HepG2 (cell line): ENCODE results near the gene TTLL10. TPM values are rescaled to one million over a fixed set of nuclear protein-coding genes. Genes with fewer than 3 reads are reported as not detected.

Experiments used
- ATAC-seq: fragments of 200-7000 bp; cut with Tn5 transposase; 3 replicates; pipeline ENCODE4 v1.9.1; 2020; ENCODE audit warnings: mild to moderate bottlenecking, moderate library complexity
- BruUV-seq: library from RNA; stranded (reverse); fragments of 400-500 nt; replicated peaks from 2 replicates; lab custom pipeline; 2021; lab: Mats Ljungman, UMichigan
- CTCF ChIA-PET: fragments of 300-600 bp; formaldehyde crosslinking; extraction: SDS; loops from one replicate; lab custom pipeline; 2021; ENCODE audit warnings: low total read pairs, inconsistent platforms, low intra/inter-chr PET ratio; lab: Yijun Ruan, JAX
- POLR2A ChIA-PET: fragments of 350-600 bp; sonication (Branson Sonifier 250); formaldehyde crosslinking; loops from one replicate; lab custom pipeline; 2020; ENCODE audit warnings: antibody characterized with exemption, inconsistent platforms; lab: Yijun Ruan, JAX
- DNase-seq: peaks from one replicate; pipeline ENCODE4 v3.0.0-alpha.2; 2015; ENCODE audit warnings: low spot score
- FAIRE-seq: peaks from 3 replicates; lab custom pipeline; 2011; peaks lifted over from hg19 to GRCh38; lab: Jason Lieb, UNC
- H2AFZ ChIP-seq: one replicate; pipeline ENCODE4 v1.6.1; 2011; ENCODE audit warnings: low read length, inconsistent platforms
- H3K27ac ChIP-seq: fragments of 300-600 bp; 3 replicates; pipeline ENCODE4 v1.8.0; 2011; ENCODE audit warnings: mixed run types, mild to moderate bottlenecking, mixed read lengths, low read length, inconsistent platforms; ENCODE audit not compliant: insufficient read depth; ENCODE audit errors: extremely low read length
- H3K27me3 ChIP-seq, 2 experiments: fragments of 200-600 bp in 1 of 2; 2 replicates in 1 of 2; 3 replicates in 1 of 2; pipeline versions ENCODE4 v1.6.0 to v1.8.0; 2011; ENCODE audit warnings: low read length in 2 of 2, mild to moderate bottlenecking in 2 of 2, moderate library complexity in 2 of 2, inconsistent platforms in 1 of 2; ENCODE audit not compliant: insufficient read depth in 2 of 2, control insufficient read depth in 1 of 2
- H3K36me3 ChIP-seq, 2 experiments: fragments of 200-600 bp in 1 of 2; replicated peaks in 1 of 2; 2 replicates in 1 of 2; 3 replicates in 1 of 2; pipeline versions ENCODE4 v1.5.1 to v1.8.0; 2011; ENCODE audit warnings: low read length in 2 of 2, inconsistent platforms in 1 of 2; ENCODE audit not compliant: insufficient read depth in 2 of 2, control insufficient read depth in 1 of 2
- H3K4me1 ChIP-seq: 2 replicates; pipeline ENCODE4 v1.5.1; 2012; ENCODE audit warnings: low read length, inconsistent platforms; ENCODE audit not compliant: insufficient read depth
- H3K4me2 ChIP-seq: 2 replicates; pipeline ENCODE4 v1.6.0; 2011; ENCODE audit warnings: low read depth, low read length, inconsistent platforms
- H3K4me3 ChIP-seq, 3 experiments: fragments of 200-600 bp in 1 of 3; sonication (generic), shearing (Covaris generic) in 1 of 3; replicated peaks in 1 of 3; 2 replicates each; pipeline ENCODE4 v1.5.1; 2011 to 2016; ENCODE audit warnings: low read length in 3 of 3, inconsistent platforms in 2 of 3, low read depth in 2 of 3, mild to moderate bottlenecking in 2 of 3, control low read depth in 1 of 3, mixed read lengths in 1 of 3; ENCODE audit not compliant: insufficient read depth in 1 of 3
- H3K79me2 ChIP-seq: one replicate; pipeline ENCODE4 v1.6.1; 2011; ENCODE audit warnings: low read length, inconsistent platforms; ENCODE audit not compliant: insufficient read depth
- H3K9ac ChIP-seq: 2 replicates; pipeline ENCODE4 v1.6.0; 2011; ENCODE audit warnings: mild to moderate bottlenecking, low read depth, low read length, inconsistent platforms; ENCODE audit not compliant: insufficient read depth
- H3K9me3 ChIP-seq: 2 replicates; pipeline ENCODE4 v1.5.1; 2012; ENCODE audit warnings: mild to moderate bottlenecking, low read length
- H4K20me1 ChIP-seq: 2 replicates; pipeline ENCODE4 v1.6.0; 2011; ENCODE audit warnings: inconsistent platforms, mild to moderate bottlenecking, low read length, moderate library complexity; ENCODE audit not compliant: insufficient read depth
- AGO2 ChIP-seq: fragments of 200-400 bp; formaldehyde crosslinking; optimal IDR thresholded peaks from 2 replicates; pipeline ENCODE3; 2017; ENCODE audit warnings: mild to moderate bottlenecking, low read depth, low read length, moderate library complexity
- ESRRA ChIP-seq: sonication (generic); formaldehyde crosslinking; IDR thresholded peaks from 2 replicates; pipeline ENCODE4 v1.5.1; 2020; ENCODE audit warnings: mild to moderate bottlenecking, low read depth, missing genetic modification reagents
- KDM5A ChIP-seq: fragments of 200-600 bp; sonication (generic); IDR thresholded peaks from 2 replicates; pipeline ENCODE4 v1.7.0; 2018; ENCODE audit warnings: antibody characterized with exemption, mild to moderate bottlenecking, low read length, borderline replicate concordance
- NR0B2 ChIP-seq: sonication (generic); formaldehyde crosslinking; IDR thresholded peaks from 2 replicates; pipeline ENCODE4 v1.4.0; 2020; ENCODE audit warnings: mild to moderate bottlenecking, missing genetic modification reagents
- NR2F1 ChIP-seq, 2 experiments: fragments of 450-650 bp in 1 of 2; formaldehyde crosslinking in 1 of 2; IDR thresholded peaks; 2 replicates each; pipeline versions ENCODE4 v1.5.0 to v1.6.1; 2016 to 2020; ENCODE audit warnings: mild to moderate bottlenecking in 1 of 2, missing compliant biosample characterization in 1 of 2, missing genetic modification reagents in 1 of 2, moderate library complexity in 1 of 2
- PAF1 ChIP-seq: IDR thresholded peaks from 2 replicates; pipeline ENCODE4 v1.6.1; 2016; ENCODE audit warnings: missing genetic modification reagents, missing compliant biosample characterization
- ZNF530 ChIP-seq: sonication (generic); formaldehyde crosslinking; IDR thresholded peaks from 2 replicates; pipeline ENCODE4 v1.5.0; 2020; ENCODE audit warnings: low read depth, mild to moderate bottlenecking, missing genetic modification reagents
- ZNF558 ChIP-seq: sonication (generic); formaldehyde crosslinking; IDR thresholded peaks from 2 replicates; pipeline ENCODE4 v1.9.0; 2022; ENCODE audit warnings: mild to moderate bottlenecking, missing genetic modification reagents, borderline replicate concordance
- WGBS: methylation state at CpG from one replicate; pipeline ENCODE4 v1.1.6; 2017; ENCODE audit warnings: low lambda C conversion rate; 5-methylcytosine and 5-hydroxymethylcytosine counted together
- in situ Hi-C: cut with HindIII; loops from 2 replicates; pipeline ENCODE4 v1.10.0; 2017; ENCODE audit warnings: low pct_unique_long_range_greater_than_20kb; ENCODE audit not compliant: extremely low pct_ligation_motif_present
- intact Hi-C: fragments of 100-400 bp; cut with micrococcal nuclease; formaldehyde crosslinking; loops from one replicate; pipeline ENCODE4 v1.10.0; 2022; ENCODE audit not compliant: unreplicated experiment
- polyA plus RNA-seq, 8 experiments: library from polyadenylated mRNA; depleted of rRNA in 3 of 8; stranded (reverse) in 7 of 8; unstranded in 1 of 8; fragments of >200 nt; fragmentation: Illumina TruSeq in 4 of 8; extraction: Trizol in 4 of 8; gene quantifications; 2 replicates each; pipeline versions ENCODE4 v1.2.1 to v1.2.3, GENCODE V29; 2011 to 2016; ENCODE audit warnings: low read depth in 4 of 8, missing spikeins in 1 of 8, mixed read lengths in 1 of 8; ENCODE audit not compliant: insufficient read depth in 1 of 8
- total RNA-seq, 5 experiments: library from RNA; depleted of rRNA; stranded (reverse); fragments of >200 nt; fragmentation: Illumina TruSeq; extraction: Trizol; gene quantifications; 2 replicates each; pipeline ENCODE4 v1.2.3, GENCODE V29; 2016; ENCODE audit warnings: low read depth in 1 of 5
- TF ChIP-seq, protein P1 (sequence below), 2 experiments: fragments of 450-650 bp in 1 of 2; sonication (generic) in 1 of 2; formaldehyde crosslinking in 1 of 2; IDR thresholded peaks; 2 replicates each; pipeline versions ENCODE4 v1.6.1 to v1.8.0; 2016 to 2022; ENCODE audit warnings: antibody characterized with exemption in 1 of 2, mild to moderate bottlenecking in 1 of 2, missing genetic modification reagents in 1 of 2

TTLL10 gene
- total and polyA plus RNA-seq, 2 of the 13 experiments (the other 11 are each of a cell fraction or from before 2014, with no cell fraction given) = not detected

- TF ChIP-seq NR0B2 (CRISPR knock-in tag) (no peak), PAF1 (CRISPR knock-in tag) (no peak), KDM5A (no peak), NR2F1 (CRISPR knock-in tag; IDR thresholded peaks at IDR 0.05) (no peak), ESRRA (CRISPR knock-in tag) (no peak), AGO2 (no peak)
- TF ChIP-seq, all 625 proteins: peak for 0
Measured at GRCh38 chr1:1148569-1148968, 25.1 kb upstream of the TTLL10 start (continued).

DNA sequence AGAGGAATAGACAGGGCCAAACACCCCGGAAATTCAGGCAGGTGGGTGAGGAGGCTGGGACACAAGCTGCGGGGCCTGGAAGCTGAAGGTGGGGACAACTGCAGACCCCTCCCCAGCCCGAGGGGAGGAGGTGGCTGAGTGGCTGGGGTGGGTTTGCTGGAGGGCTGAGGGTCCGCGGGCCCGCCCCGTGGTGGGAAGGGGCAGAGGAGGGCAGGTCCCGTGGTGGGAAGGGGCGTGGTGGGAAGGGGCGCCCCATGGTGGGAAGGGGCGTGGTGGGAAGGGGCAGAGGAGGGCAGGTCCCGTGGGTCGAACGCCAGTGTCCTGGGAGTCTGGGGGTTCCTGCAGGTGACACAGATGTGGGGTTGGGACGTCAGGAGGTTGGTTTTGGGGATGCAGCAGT, 24.3 kb upstream of the TTLL10 start:
- no peak for FAIRE-seq
- WGBS = 89% methylated on average over 15 of the region's 15 CpGs
- TF ChIP-seq ZNF558 (CRISPR knock-in tag) (no peak), ZNF530 (no peak)
- TF ChIP-seq, protein P1, sequence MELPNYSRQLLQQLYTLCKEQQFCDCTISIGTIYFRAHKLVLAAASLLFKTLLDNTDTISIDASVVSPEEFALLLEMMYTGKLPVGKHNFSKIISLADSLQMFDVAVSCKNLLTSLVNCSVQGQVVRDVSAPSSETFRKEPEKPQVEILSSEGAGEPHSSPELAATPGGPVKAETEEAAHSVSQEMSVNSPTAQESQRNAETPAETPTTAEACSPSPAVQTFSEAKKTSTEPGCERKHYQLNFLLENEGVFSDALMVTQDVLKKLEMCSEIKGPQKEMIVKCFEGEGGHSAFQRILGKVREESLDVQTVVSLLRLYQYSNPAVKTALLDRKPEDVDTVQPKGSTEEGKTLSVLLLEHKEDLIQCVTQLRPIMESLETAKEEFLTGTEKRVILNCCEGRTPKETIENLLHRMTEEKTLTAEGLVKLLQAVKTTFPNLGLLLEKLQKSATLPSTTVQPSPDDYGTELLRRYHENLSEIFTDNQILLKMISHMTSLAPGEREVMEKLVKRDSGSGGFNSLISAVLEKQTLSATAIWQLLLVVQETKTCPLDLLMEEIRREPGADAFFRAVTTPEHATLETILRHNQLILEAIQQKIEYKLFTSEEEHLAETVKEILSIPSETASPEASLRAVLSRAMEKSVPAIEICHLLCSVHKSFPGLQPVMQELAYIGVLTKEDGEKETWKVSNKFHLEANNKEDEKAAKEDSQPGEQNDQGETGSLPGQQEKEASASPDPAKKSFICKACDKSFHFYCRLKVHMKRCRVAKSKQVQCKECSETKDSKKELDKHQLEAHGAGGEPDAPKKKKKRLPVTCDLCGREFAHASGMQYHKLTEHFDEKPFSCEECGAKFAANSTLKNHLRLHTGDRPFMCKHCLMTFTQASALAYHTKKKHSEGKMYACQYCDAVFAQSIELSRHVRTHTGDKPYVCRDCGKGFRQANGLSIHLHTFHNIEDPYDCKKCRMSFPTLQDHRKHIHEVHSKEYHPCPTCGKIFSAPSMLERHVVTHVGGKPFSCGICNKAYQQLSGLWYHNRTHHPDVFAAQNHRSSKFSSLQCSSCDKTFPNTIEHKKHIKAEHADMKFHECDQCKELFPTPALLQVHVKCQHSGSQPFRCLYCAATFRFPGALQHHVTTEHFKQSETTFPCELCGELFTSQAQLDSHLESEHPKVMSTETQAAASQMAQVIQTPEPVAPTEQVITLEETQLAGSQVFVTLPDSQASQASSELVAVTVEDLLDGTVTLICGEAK (IDR thresholded peaks at IDR 0.05) = no peak
- TF ChIP-seq, protein P1 (CRISPR knock-in tag; IDR thresholded peaks at IDR 0.05) = no peak

More for the DNA sequence above, 24.3 kb upstream of the TTLL10 start:
- ChIA-PET CTCF (no interaction called here), POLR2A (no interaction called here)
- H3K79me2 ChIP-seq = no peaks in the 10 kb centered on the region
- H3K4me1 ChIP-seq = peaks cover 13% of the 10 kb centered on the region
- no peak for DNase-seq
- H3K27ac ChIP-seq = no peak overlapping the region
- H4K20me1 ChIP-seq = no peaks in the 10 kb centered on the region; the same call in 1 of the 2 replicates
- no peaks in the 10 kb centered on the region for H3K9me3 ChIP-seq
- in situ Hi-C loops (no loop called here), intact Hi-C loops (no loop called here)
- no peak overlapping the region for H2AFZ ChIP-seq
- no peaks in the 10 kb centered on the region for H3K27me3 ChIP-seq
- BruUV-seq = no TSS peak
- no peak for ATAC-seq
- H3K4me2 ChIP-seq = no peak overlapping the region
- no peaks in the 10 kb centered on the region for H3K36me3 ChIP-seq
- no peak overlapping the region for H3K9ac ChIP-seq
- H3K4me3 ChIP-seq = no peak overlapping the region
